Hepatocyte (in vitro differentiated cells): ENCODE results near the gene COL5A1.

ENCODE experiments used
- CTCF ChIP-seq: fragments of 200-600 bp; sonication (generic); IDR thresholded peaks from 2 replicates; pipeline ENCODE4 v1.5.1; 2016; ENCODE audit warnings: antibody characterized with exemption, mild to moderate bottlenecking; ENCODE audit not compliant: poor library complexity
- EZH2 ChIP-seq: fragments of 200-600 bp; sonication (generic); IDR thresholded peaks from 2 replicates; pipeline ENCODE4 v1.6.1; 2016; ENCODE audit warnings: antibody characterized with exemption, mild to moderate bottlenecking, borderline replicate concordance

DNA sequence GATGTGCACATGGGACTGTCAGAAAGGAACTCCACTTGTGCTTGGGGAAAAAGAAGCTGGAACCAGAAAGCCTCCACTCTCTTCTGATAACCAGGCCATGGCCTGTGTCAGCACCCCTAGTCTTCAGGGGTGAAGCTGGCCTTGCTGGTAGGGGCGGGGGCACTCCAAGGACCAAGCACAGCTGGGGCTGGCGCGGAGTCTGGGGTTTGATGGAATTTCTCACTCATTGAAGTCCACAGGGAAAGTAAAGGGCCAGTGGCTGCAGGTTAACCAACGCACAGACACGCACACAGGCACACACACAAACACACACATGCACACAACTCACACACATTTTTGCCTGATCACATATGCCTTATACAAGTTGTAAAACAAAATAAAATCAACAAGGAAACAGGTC lies 1.6 kb upstream of the COL5A1 start:
- no peak for TF ChIP-seq CTCF
- no peak for TF ChIP-seq EZH2
